HG03571 (cell line): ENCODE data around the gene TCTA.

ENCODE experiments used
- ATAC-seq: cut with Tn5 transposase; IDR thresholded peaks from one replicate; pipeline ENCODE4 v1.9.1; 2021; ENCODE audit not compliant: unreplicated experiment

The TCTA gene

GRCh38 chr3:49410066-49410845 lies 2.0 kb upstream of the TCTA start:
- ATAC-seq = no peak

- ATAC-seq = no peak
Measured at GRCh38 chr3:49410846-49411534, 1.2 kb upstream of the TCTA start.

- ATAC-seq = peak; percentile 27
Measured at GRCh38 chr3:49411535-49411967, 672 bp upstream of the TCTA start.

GRCh38 chr3:49412632-49413337 lies 562 bp downstream of the TCTA start:
- no peak for ATAC-seq

- ATAC-seq = no peak
Measured at GRCh38 chr3:49413338-49413734, 1.1 kb downstream of the TCTA start.

- ATAC-seq = no peak
Measured at GRCh38 chr3:49414753-49415152, 2.5 kb downstream of the TCTA start.

- ATAC-seq = no peak
Measured at GRCh38 chr3:49415931-49416601, 3.8 kb downstream of the TCTA start.

GRCh38 chr3:49416867-49417266 lies 4.6 kb downstream of the TCTA start:
- ATAC-seq = no peak

- ATAC-seq = no peak
Measured at GRCh38 chr3:49417516-49418120, 5.4 kb downstream of the TCTA start.

- no peak for ATAC-seq
Measured at GRCh38 chr3:49421890-49422378, 9.7 kb downstream of the TCTA start.

GRCh38 chr3:49422379-49423248 lies 10.4 kb downstream of the TCTA start, which contains the start of gene AMT:
Gene AMT (minus strand): TSS chr3:49422473. CDS start chr3:49422450, 23 bp downstream.
- no peak for ATAC-seq

- ATAC-seq = no peak
Measured at GRCh38 chr3:49424816-49425215, 12.6 kb downstream of the TCTA start.

GRCh38 chr3:49427586-49427985 lies 15.4 kb downstream of the TCTA start:
- no peak for ATAC-seq

- no peak for ATAC-seq
Measured at GRCh38 chr3:49428752-49429080, 16.5 kb downstream of the TCTA start.

GRCh38 chr3:49434731-49435130 lies 22.5 kb downstream of the TCTA start:
- ATAC-seq = no peak

GRCh38 chr3:49445391-49445790 lies 33.2 kb downstream of the TCTA start:
- no peak for ATAC-seq

GRCh38 chr3:49453621-49454020 lies 41.4 kb downstream of the TCTA start:
- no peak for ATAC-seq

GRCh38 chr3:49454458-49454857 lies 42.2 kb downstream of the TCTA start:
- no peak for ATAC-seq

- no peak for ATAC-seq
Measured at GRCh38 chr3:49454898-49455681, 42.9 kb downstream of the TCTA start.
